ENCODE results near the gene EFCAB14. TPM values are rescaled to one million over a fixed set of nuclear protein-coding genes. Genes with fewer than 3 reads are reported as not detected.

The EFCAB14 gene
- total and polyA plus RNA-seq, 10 of the 15 experiments (the other 5 are each of a cell fraction or from before 2014, with no cell fraction given): 7.8 to 66.0 (median 41.6) TPM

DNA sequence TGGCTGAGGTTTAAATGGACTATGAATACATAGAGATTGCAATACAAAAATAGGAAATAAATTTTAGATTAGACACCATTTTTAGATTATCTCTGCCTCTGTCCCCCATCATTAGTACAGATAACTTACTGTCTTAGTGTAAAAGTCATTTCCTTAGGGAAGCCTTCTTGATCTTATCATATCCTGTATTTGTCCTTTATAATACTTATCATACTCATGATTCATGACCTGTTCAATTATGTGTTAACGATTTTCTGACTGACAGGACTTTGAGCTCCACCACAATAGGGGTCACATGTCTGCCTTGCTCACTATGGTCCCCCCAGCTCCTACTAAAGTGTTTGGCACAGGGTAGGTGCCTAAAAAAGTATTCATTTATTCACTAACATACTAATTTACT is 32.7 kb downstream of the EFCAB14 start (continued):
- TF ChIP-seq CTCF (IDR thresholded peaks at IDR 0.05 in 2 of 3, conservative IDR thresholded peaks at IDR 0.05 in 1 of 3; ENCODE audit: control insufficient read depth in 2 of 3, extremely low read depth in 1 of 3, insufficient read depth in 1 of 3, low read depth in 3 of 3, low read length in 3 of 3): no peak

DNA sequence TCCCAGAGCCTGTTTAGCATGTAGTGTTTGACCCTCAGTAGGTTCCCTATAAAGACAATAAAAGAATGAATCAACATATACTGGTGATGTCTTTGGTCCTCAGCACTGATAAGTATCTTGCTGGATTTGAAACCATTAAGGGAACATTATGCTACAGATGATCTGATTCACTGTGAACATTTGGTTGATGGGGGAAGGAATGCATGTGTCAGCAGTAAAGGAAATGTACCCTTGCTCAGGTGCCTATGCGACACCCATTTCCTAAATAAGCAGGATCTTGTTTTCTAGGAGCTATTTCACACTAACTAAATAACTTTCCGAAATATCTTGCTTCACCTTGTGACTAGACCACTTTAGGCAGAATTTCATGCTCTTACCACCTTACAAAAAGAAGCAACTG is 34.2 kb downstream of the EFCAB14 start:
- no peaks in the 10 kb centered on the region for H3K79me2 ChIP-seq (ENCODE audit: control insufficient read depth, insufficient read depth, low read length)
- no peak overlapping the region for H3K9ac ChIP-seq (ENCODE audit: control insufficient read depth, insufficient read depth, low read length)
- intact Hi-C loops (cut with micrococcal nuclease; ENCODE audit: unreplicated experiment): no loop called here
- ATAC-seq (no peak), FAIRE-seq (no peak), DNase-seq (ENCODE audit: low read depth, low spot score) (no peak)
- no peak for TF ChIP-seq MLLT1 (IDR thresholded peaks at IDR 0.05)
- TF ChIP-seq TAF1 (IDR thresholded peaks at IDR 0.05; ENCODE audit: borderline replicate concordance, low read depth, low read length): no peak
- no peak for TF ChIP-seq KLF5 (IDR thresholded peaks at IDR 0.05; ENCODE audit: partially characterized antibody)
- TF ChIP-seq BHLHE40 (IDR thresholded peaks at IDR 0.05; ENCODE audit: borderline replicate concordance in 1 of 2, low read depth in 2 of 2, low read length in 1 of 2): no peak
- TF ChIP-seq ZZZ3 (IDR thresholded peaks at IDR 0.05; ENCODE audit: control insufficient read depth, insufficient read length, low read depth): no peak
- no peak for TF ChIP-seq NR2C1 (IDR thresholded peaks at IDR 0.05)
- no peak for TF ChIP-seq BMI1 (IDR thresholded peaks at IDR 0.05; ENCODE audit: borderline replicate concordance)
- in situ Hi-C loops (cut with MboI): no loop called here
- CTCF ChIA-PET: no interaction called here
- H3K4me1 ChIP-seq (ENCODE audit: control insufficient read depth, insufficient read depth, low read length): no peaks in the 10 kb centered on the region
- no TSS peak for BruUV-seq (replicated peaks)
- SMC1A ChIA-PET (ENCODE audit: uncharacterized antibody, unreplicated experiment): interaction anchor here (3.1 kb wide), 1 partner anchor 12 kb away, joined by 8 read pairs; no protein-coding TSS in a partner anchor
- no peaks in the 10 kb centered on the region for H3K9me3 ChIP-seq (replicated peaks; ENCODE audit: control insufficient read depth, insufficient read depth, low read length)
- H3K4me3 ChIP-seq: no peak overlapping the region
- peaks cover 13 to 41% of the 10 kb centered on the region in 2 experiments for H3K36me3 ChIP-seq (ENCODE audit: control insufficient read depth in 2 of 2, insufficient read depth in 2 of 2, low read length in 1 of 2)
- POLR2A ChIA-PET: interaction anchor here (0.5 kb wide), 1 partner anchor 32 kb away, joined by 3 read pairs; no protein-coding TSS in a partner anchor
- H3K27me3 ChIP-seq (replicated peaks in 1 of 2; ENCODE audit: control insufficient read depth in 2 of 2, insufficient read depth in 2 of 2, low read length in 1 of 2): no peaks in the 10 kb centered on the region
- no peak overlapping the region for H2AFZ ChIP-seq (ENCODE audit: control insufficient read depth, low read depth, low read length)
- RAD21 ChIA-PET (ENCODE audit: unreplicated experiment): no interaction called here
- H4K20me1 ChIP-seq (ENCODE audit: control insufficient read depth, insufficient read depth): no peaks in the 10 kb centered on the region
- H3K4me2 ChIP-seq (ENCODE audit: control insufficient read depth, insufficient read depth): no peak overlapping the region
- H3K27ac ChIP-seq (ENCODE audit: control insufficient read depth, insufficient read depth): no peak overlapping the region
- WGBS (ENCODE audit: insufficient coverage, insufficient replicate concordance, low lambda C conversion rate, missing lambda C conversion rate): 93% methylated on average over 2 of the region's 2 CpGs
